Thyroid gland (tissue), 4 donors: ENCODE data around the gene RPL38. TPM values are rescaled to one million over a fixed set of nuclear protein-coding genes. Genes with fewer than 3 reads are reported as not detected.
"Not testable (repeated sequence)": the region's sequence is repeated elsewhere in the genome, so short reads cannot be mapped to it uniquely, and the experiment has no call there.

Experiments used
- DNase-seq, 2 donors: peaks; one replicate each; pipeline ENCODE4 v3.0.0-alpha.2; 2019
- H3K27ac ChIP-seq, 3 donors: fragments of 200-600 bp; sonication (generic); 1 replicate in 2 of 3; 2 replicates in 1 of 3; pipeline ENCODE4 v1.5.1; 2016 to 2019; ENCODE audit warnings: mild to moderate bottlenecking in 1 of 3, moderate library complexity in 1 of 3
- H3K27me3 ChIP-seq: fragments of 200-600 bp; sonication (generic); one replicate; pipeline ENCODE4 v1.5.1; 2019
- H3K36me3 ChIP-seq, 2 donors: fragments of 200-600 bp; sonication (generic); one replicate each; pipeline ENCODE4 v1.5.1; 2016 to 2019
- H3K4me1 ChIP-seq, 2 donors: fragments of 200-600 bp; sonication (generic); one replicate each; pipeline ENCODE4 v1.5.1; 2017 to 2019
- H3K4me3 ChIP-seq, 3 donors: fragments of 200-600 bp; sonication (generic); replicated peaks in 1 of 3; 1 replicate in 2 of 3; 2 replicates in 1 of 3; pipeline ENCODE4 v1.5.1; 2016; ENCODE audit warnings: mild to moderate bottlenecking in 1 of 3
- H3K9me3 ChIP-seq: fragments of 200-600 bp; sonication (generic); one replicate; pipeline ENCODE4 v1.5.1; 2017
- CTCF ChIP-seq, 6 experiments: fragments of 200-600 bp in 3 of 6; fragments of 450-650 bp in 3 of 6; sonication (generic) in 3 of 6; IDR thresholded peaks; one replicate each; pipeline ENCODE4 v1.5.1; 2016 to 2019; ENCODE audit warnings: antibody characterized with exemption in 6 of 6, mild to moderate bottlenecking in 2 of 6, inconsistent platforms in 1 of 6, moderate library complexity in 1 of 6
- POLR2A ChIP-seq, 2 donors: fragments of 450-650 bp; IDR thresholded peaks; one replicate each; pipeline ENCODE4 v1.6.1; 2017; ENCODE audit warnings: antibody characterized with exemption in 2 of 2, mild to moderate bottlenecking in 2 of 2, moderate library complexity in 1 of 2
- WGBS, 2 donors: methylation state at CpG; one replicate each; pipeline ENCODE4 v1.1.5; 2017; 5-methylcytosine and 5-hydroxymethylcytosine counted together
- intact Hi-C: fragments of 100-400 bp; cut with DNase I; formaldehyde crosslinking; loops from one replicate; pipeline ENCODE4 v1.15.1; 2023
- total RNA-seq, 4 donors: library from RNA; depleted of rRNA; stranded (reverse); fragments of >200 nt; gene quantifications; one replicate each; pipeline ENCODE4 v1.2.3, GENCODE V29; 2016

Gene RPL38
- total RNA-seq, 4 donors from 2014 or later = 320 to 657 (median 412) TPM

- no peaks in the 10 kb centered on the region for H3K27me3 ChIP-seq
- TF ChIP-seq POLR2A (IDR thresholded peaks at IDR 0.05) (no peak), CTCF (IDR thresholded peaks at IDR 0.05) (no peak)
- no peaks in the 10 kb centered on the region for H3K4me1 ChIP-seq
- no peaks in the 10 kb centered on the region for H3K9me3 ChIP-seq
- intact Hi-C loops = no loop called here
- H3K27ac ChIP-seq = no peak overlapping the region
- no peak overlapping the region for H3K4me3 ChIP-seq
- no peaks in the 10 kb centered on the region for H3K36me3 ChIP-seq
- WGBS, 2 donors = 72 to 81% methylated on average over 9 of the region's 9 CpGs
- DNase-seq = no peak
These were observed 20.1 kb upstream of the RPL38 start for GRCh38 chr17:74183411-74183810.

GRCh38 chr17:74185571-74186185 is 17.8 kb upstream of the RPL38 start:
- 66 to 67% methylated on average over 9 of the region's 9 CpGs for WGBS, 2 donors
- Histone ChIP-seq H3K9me3 (no peaks in the 10 kb centered on the region), H3K4me1 (no peaks in the 10 kb centered on the region), H3K36me3 (no peaks in the 10 kb centered on the region), H3K27ac (no peak overlapping the region), H3K27me3 (no peaks in the 10 kb centered on the region), H3K4me3 (no peak overlapping the region)
- DNase-seq = no peak
- intact Hi-C loops = no loop called here
- TF ChIP-seq POLR2A (IDR thresholded peaks at IDR 0.05) (no peak), CTCF (IDR thresholded peaks at IDR 0.05) (no peak)

GRCh38 chr17:74186498-74186897 is 17.0 kb upstream of the RPL38 start:
- H3K27ac ChIP-seq = no peak overlapping the region
- H3K27me3 ChIP-seq = no peaks in the 10 kb centered on the region
- no peak for TF ChIP-seq POLR2A (IDR thresholded peaks at IDR 0.05)
- TF ChIP-seq CTCF (IDR thresholded peaks at IDR 0.05) = no peak
- DNase-seq = no peak
- intact Hi-C loops = no loop called here
- no peak overlapping the region for H3K4me3 ChIP-seq
- no peaks in the 10 kb centered on the region for H3K36me3 ChIP-seq
- WGBS, 2 donors = 91 to 93% methylated on average over 20 of the region's 20 CpGs
- no peaks in the 10 kb centered on the region for H3K9me3 ChIP-seq
- H3K4me1 ChIP-seq = no peaks in the 10 kb centered on the region

GRCh38 chr17:74187761-74188160 is 15.7 kb upstream of the RPL38 start:
- intact Hi-C loops = no loop called here
- no peaks in the 10 kb centered on the region for H3K36me3 ChIP-seq
- DNase-seq = no peak
- no peaks in the 10 kb centered on the region for H3K27me3 ChIP-seq
- no peak overlapping the region for H3K4me3 ChIP-seq
- no peaks in the 10 kb centered on the region for H3K9me3 ChIP-seq
- WGBS, 2 donors = 60 to 64% methylated on average over 11 of the region's 11 CpGs
- H3K4me1 ChIP-seq = no peaks in the 10 kb centered on the region
- no peak overlapping the region for H3K27ac ChIP-seq
- TF ChIP-seq CTCF (IDR thresholded peaks at IDR 0.05) = no peak
- TF ChIP-seq POLR2A (IDR thresholded peaks at IDR 0.05) = no peak

DNA sequence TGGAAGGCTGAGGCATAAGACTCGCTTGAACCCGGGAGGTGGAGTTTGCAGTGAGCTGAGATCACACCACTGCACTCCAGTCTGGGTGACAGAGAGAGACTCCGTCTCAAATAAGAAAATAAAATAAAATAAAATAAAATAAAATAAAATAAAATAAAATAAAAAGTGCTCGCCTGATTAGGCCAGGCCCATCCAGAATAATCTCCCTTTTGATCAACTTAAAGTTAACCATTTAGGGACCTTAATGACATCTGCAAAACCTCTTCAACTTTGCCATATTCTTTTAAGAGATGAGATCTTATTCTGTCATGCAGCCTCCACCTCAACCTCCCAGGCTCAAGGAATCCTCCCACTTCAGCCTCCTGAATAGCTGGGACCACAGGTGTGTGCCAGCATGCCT is 14.8 kb upstream of the RPL38 start:
- H3K27ac ChIP-seq, H3K9me3 ChIP-seq, H3K4me3 ChIP-seq, H3K36me3 ChIP-seq, H3K27me3 ChIP-seq, intact Hi-C loops, DNase-seq, H3K4me1 ChIP-seq: not testable (repeated sequence)
- WGBS, 2 donors = 88 to 93% methylated on average over 4 of the region's 4 CpGs

DNA sequence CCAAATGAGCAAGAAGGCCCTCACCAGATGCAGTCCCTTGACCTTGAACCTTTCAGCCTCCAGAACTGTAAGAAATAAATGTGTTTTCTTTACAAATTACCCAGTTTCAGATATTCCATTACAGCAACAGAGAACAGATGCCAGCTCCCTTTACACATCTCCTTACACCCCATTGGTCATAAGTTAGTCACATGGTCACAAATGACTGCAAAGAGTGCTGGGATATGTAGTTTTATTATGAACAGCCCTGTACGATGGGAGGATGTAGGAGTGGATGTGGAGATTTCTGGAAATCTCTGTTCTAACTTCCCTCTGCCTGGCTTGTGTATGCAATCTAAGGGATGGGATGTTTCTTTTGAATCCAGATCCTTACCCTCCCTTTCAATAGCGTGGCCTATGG is 13.3 kb upstream of the RPL38 start:
- no peak overlapping the region for H3K27ac ChIP-seq
- no peak for DNase-seq
- TF ChIP-seq POLR2A (IDR thresholded peaks at IDR 0.05) (no peak), CTCF (IDR thresholded peaks at IDR 0.05) (no peak)
- no peak overlapping the region for H3K4me3 ChIP-seq
- H3K36me3 ChIP-seq = no peaks in the 10 kb centered on the region
- no peaks in the 10 kb centered on the region for H3K27me3 ChIP-seq
- H3K9me3 ChIP-seq = no peaks in the 10 kb centered on the region
- no peaks in the 10 kb centered on the region for H3K4me1 ChIP-seq
- intact Hi-C loops = no loop called here
- WGBS, 2 donors = 37 to 49% methylated on average over 2 of the region's 2 CpGs
